H9 (cell line): Measurements from ENCODE around the gene RAB26. TPM values are rescaled to one million over a fixed set of nuclear protein-coding genes. Genes with fewer than 3 reads are reported as not detected.

ENCODE experiments used
- DNase-seq: peaks from one replicate; pipeline ENCODE4 v3.0.0-alpha.2; 2017
- H2AFZ ChIP-seq: one replicate; pipeline ENCODE4 v1.6.1; 2013; ENCODE audit warnings: mild to moderate bottlenecking, low read length, control low read depth, moderate library complexity
- H2AK5ac ChIP-seq: 2 replicates; pipeline ENCODE4 v1.6.1; 2013; ENCODE audit warnings: low read length, control low read depth, mixed read lengths; ENCODE audit not compliant: insufficient read length
- H2BK120ac ChIP-seq: one replicate; pipeline ENCODE4 v1.6.1; 2013; ENCODE audit warnings: low read depth, mild to moderate bottlenecking, low read length, control low read depth, inconsistent platforms; ENCODE audit not compliant: poor library complexity, severe bottlenecking
- H2BK12ac ChIP-seq: 2 replicates; pipeline ENCODE4 v1.6.1; 2013; ENCODE audit warnings: low read length, control low read depth, mixed read lengths, low read depth; ENCODE audit not compliant: insufficient read length
- H2BK15ac ChIP-seq: 2 replicates; pipeline ENCODE4 v1.6.1; 2013; ENCODE audit warnings: low read depth, low read length, control low read depth
- H2BK20ac ChIP-seq: one replicate; pipeline ENCODE4 v1.6.1; 2013; ENCODE audit warnings: low read depth, mild to moderate bottlenecking, low read length, control low read depth, inconsistent platforms; ENCODE audit not compliant: poor library complexity, severe bottlenecking
- H2BK5ac ChIP-seq: 2 replicates; pipeline ENCODE4 v1.6.1; 2013; ENCODE audit warnings: low read length, control low read depth, mixed read lengths; ENCODE audit not compliant: insufficient read length
- H3K14ac ChIP-seq: 2 replicates; pipeline ENCODE4 v1.6.1; 2013; ENCODE audit warnings: low read length, control low read depth; ENCODE audit not compliant: insufficient read depth
- H3K18ac ChIP-seq: 2 replicates; pipeline ENCODE4 v1.6.1; 2013; ENCODE audit warnings: low read depth, mild to moderate bottlenecking, mixed read lengths, low read length, control low read depth; ENCODE audit not compliant: insufficient read length
- H3K23ac ChIP-seq: 2 replicates; pipeline ENCODE4 v1.6.1; 2013; ENCODE audit warnings: low read length, control low read depth, mixed read lengths, low read depth; ENCODE audit not compliant: insufficient read length
- H3K23me2 ChIP-seq: 2 replicates; pipeline ENCODE4 v1.6.1; 2013; ENCODE audit warnings: low read depth, mild to moderate bottlenecking, mixed read lengths, low read length, control low read depth; ENCODE audit not compliant: insufficient read length, poor library complexity, severe bottlenecking
- H3K27ac ChIP-seq: 2 replicates; pipeline ENCODE4 v1.5.1; 2013; ENCODE audit warnings: low read length, control low read depth, mixed read lengths, low read depth; ENCODE audit not compliant: insufficient read length
- H3K27me3 ChIP-seq: 2 replicates; pipeline ENCODE4 v1.6.1; 2013; ENCODE audit warnings: low read length, control low read depth, inconsistent platforms; ENCODE audit not compliant: insufficient read depth
- H3K4ac ChIP-seq: 2 replicates; pipeline ENCODE4 v1.6.1; 2013; ENCODE audit warnings: low read depth, mild to moderate bottlenecking, control low read depth, inconsistent platforms, low read length, moderate library complexity
- H3K4me1 ChIP-seq: 2 replicates; pipeline ENCODE4 v1.6.1; 2013; ENCODE audit warnings: low read length, control low read depth, inconsistent platforms; ENCODE audit not compliant: insufficient read depth
- H3K4me2 ChIP-seq: 2 replicates; pipeline ENCODE4 v1.6.1; 2013; ENCODE audit warnings: low read length, control low read depth, mixed read lengths; ENCODE audit not compliant: insufficient read length, insufficient read depth
- H3K56ac ChIP-seq: 2 replicates; pipeline ENCODE4 v1.6.1; 2013; ENCODE audit warnings: low read depth, mild to moderate bottlenecking, mixed read lengths, low read length, control low read depth; ENCODE audit not compliant: insufficient read length
- H3K79me1 ChIP-seq: 2 replicates; pipeline ENCODE4 v1.6.1; 2013; ENCODE audit warnings: low read depth, mild to moderate bottlenecking, moderate library complexity, low read length, control low read depth, inconsistent platforms; ENCODE audit not compliant: insufficient read depth, poor library complexity, severe bottlenecking
- H3K79me2 ChIP-seq: 2 replicates; pipeline ENCODE4 v1.6.1; 2013; ENCODE audit warnings: low read length, control low read depth, inconsistent platforms; ENCODE audit not compliant: insufficient read depth
- H3K9ac ChIP-seq: 2 replicates; pipeline ENCODE4 v1.6.1; 2013; ENCODE audit warnings: low read length, control low read depth, mixed read lengths; ENCODE audit not compliant: insufficient read length; ENCODE audit errors: extremely low read depth
- H3K9me3 ChIP-seq: one replicate; pipeline ENCODE4 v1.6.1; 2013; ENCODE audit warnings: low read depth, low read length, inconsistent platforms; ENCODE audit not compliant: control insufficient read depth
- H3T11ph ChIP-seq: one replicate; pipeline ENCODE4 v1.6.1; 2013; ENCODE audit warnings: mild to moderate bottlenecking, low read length, control low read depth, inconsistent platforms
- H4K20me1 ChIP-seq: one replicate; pipeline ENCODE4 v1.6.1; 2013; ENCODE audit not compliant: control insufficient read depth, insufficient read length, insufficient read depth
- H4K5ac ChIP-seq: 2 replicates; pipeline ENCODE4 v1.6.1; 2013; ENCODE audit warnings: low read depth, mild to moderate bottlenecking, mixed read lengths, low read length, control low read depth; ENCODE audit not compliant: insufficient read length
- H4K8ac ChIP-seq: replicated peaks from 2 replicates; pipeline ENCODE4 v1.6.1; 2013; ENCODE audit warnings: low read length, control low read depth, mixed read lengths, low read depth; ENCODE audit not compliant: insufficient read length
- H4K91ac ChIP-seq: 2 replicates; pipeline ENCODE4 v1.6.1; 2013; ENCODE audit warnings: low read depth, mild to moderate bottlenecking, moderate library complexity, mixed read lengths, low read length, control low read depth; ENCODE audit not compliant: insufficient read length
- H3K27ac Mint-ChIP-seq, 3 experiments: 2 replicates in 2 of 3; 3 replicates in 1 of 3; pipeline ENCODE4 v1.8.0; 2020 to 2021; ENCODE audit warnings: mixed read lengths in 3 of 3, mild to moderate bottlenecking in 1 of 3, moderate library complexity in 1 of 3
- H3K27me3 Mint-ChIP-seq: 2 replicates; pipeline ENCODE4 v1.8.0; 2021; ENCODE audit warnings: low read depth, mild to moderate bottlenecking, moderate library complexity, mixed read lengths
- H3K36me3 Mint-ChIP-seq, 3 experiments: 2 replicates in 2 of 3; 3 replicates in 1 of 3; pipeline ENCODE4 v1.8.0; 2020 to 2021; ENCODE audit warnings: low read depth in 3 of 3, mixed read lengths in 3 of 3; ENCODE audit not compliant: insufficient read depth in 1 of 3
- H3K4me1 Mint-ChIP-seq, 2 experiments: 2 replicates each; pipeline ENCODE4 v1.8.0; 2020; ENCODE audit warnings: mixed read lengths in 2 of 2
- H3K4me3 Mint-ChIP-seq, 2 experiments: 2 replicates in 1 of 2; 3 replicates in 1 of 2; pipeline ENCODE4 v1.8.0; 2020 to 2021; ENCODE audit warnings: mild to moderate bottlenecking in 2 of 2, mixed read lengths in 2 of 2, moderate library complexity in 1 of 2
- H3K9me3 Mint-ChIP-seq, 2 experiments: 2 replicates in 1 of 2; 3 replicates in 1 of 2; pipeline ENCODE4 v1.8.0; 2020; ENCODE audit warnings: mild to moderate bottlenecking in 2 of 2, mixed read lengths in 2 of 2, moderate library complexity in 1 of 2
- CTCF ChIP-seq: fragments of 200-600 bp; sonication (generic); conservative IDR thresholded peaks from 3 replicates; pipeline ENCODE4 v1.8.0; 2021; ENCODE audit warnings: antibody characterized with exemption, mild to moderate bottlenecking
- WGBS: extraction: QIAGEN DNeasy Blood & Tissue Kit; methylation state at CpG from one replicate; pipeline ENCODE4 v1.1.7; 2013; ENCODE audit warnings: missing lambda C conversion rate, low lambda C conversion rate, mixed read lengths; ENCODE audit not compliant: insufficient read length; ENCODE audit errors: extremely low coverage; 5-methylcytosine and 5-hydroxymethylcytosine counted together
- total RNA-seq: library from RNA; stranded (reverse); gene quantifications from 2 replicates; pipeline ENCODE4 v1.2.1, GENCODE V29; 2021

The RAB26 gene
- total RNA-seq, 1 experiment from 2014 or later: 2.4 TPM

- Histone ChIP-seq H3K79me2 (no peaks in the 10 kb centered on the region), H2AK5ac (no peak overlapping the region), H2BK15ac (no peak overlapping the region), H4K8ac (no peak overlapping the region), H3K18ac (no peak overlapping the region), H3K9me3 (no peaks in the 10 kb centered on the region), H3K4me1 (no peaks in the 10 kb centered on the region), H2BK5ac (no peak overlapping the region), H3K4me2 (no peak overlapping the region), H3K14ac (no peak overlapping the region), H4K5ac (no peak overlapping the region), H3K9ac (no peak overlapping the region), H3T11ph (no peak overlapping the region), H3K56ac (no peak overlapping the region), H3K23me2 (peaks cover 2% of the 10 kb centered on the region), H3K4ac (no peak overlapping the region), H3K27ac (no peak overlapping the region), H2AFZ (no peak overlapping the region), H3K79me1 (no peaks in the 10 kb centered on the region), H4K91ac (no peak overlapping the region), H2BK120ac (no peak overlapping the region), H3K27me3 (no peaks in the 10 kb centered on the region), H2BK12ac (no peak overlapping the region), H2BK20ac (no peak overlapping the region), H4K20me1 (no peaks in the 10 kb centered on the region), H3K23ac (no peak overlapping the region)
- DNase-seq: peak; percentile 25
- Mint-ChIP-seq H3K9me3 (no peaks in the 10 kb centered on the region), H3K4me1 (no peaks in the 10 kb centered on the region; a peak in 1 of 4 replicates), H3K36me3 (no peaks in the 10 kb centered on the region), H3K27ac (no peak overlapping the region), H3K27me3 (peaks cover 43% of the 10 kb centered on the region), H3K4me3 (no peak overlapping the region)
- no peak for TF ChIP-seq CTCF
- no CpG with 5 or more reads among the region's 17 CpGs for WGBS
Observed at GRCh38 chr16:2143878-2144485, 4.4 kb upstream of the RAB26 start.
